HFFc6 (cell line): ENCODE results near the gene ZNF385D. TPM values are rescaled to one million over a fixed set of nuclear protein-coding genes. Genes with fewer than 3 reads are reported as not detected.

ENCODE experiments used
- DNase-seq: peaks from one replicate; pipeline ENCODE4 v3.0.0-alpha.2; 2018
- H3K27ac Mint-ChIP-seq: 2 replicates; pipeline ENCODE4 v1.8.0; 2020; ENCODE audit warnings: mild to moderate bottlenecking, mixed read lengths
- H3K27me3 Mint-ChIP-seq: 2 replicates; pipeline ENCODE4 v1.8.0; 2021; ENCODE audit warnings: mild to moderate bottlenecking, moderate library complexity, mixed read lengths; ENCODE audit not compliant: insufficient read depth
- H3K36me3 Mint-ChIP-seq: 2 replicates; pipeline ENCODE4 v1.8.0; 2021; ENCODE audit warnings: low read depth, mixed read lengths
- H3K4me1 Mint-ChIP-seq: 2 replicates; pipeline ENCODE4 v1.8.0; 2020; ENCODE audit warnings: low read depth, mixed read lengths
- H3K4me3 Mint-ChIP-seq: 2 replicates; pipeline ENCODE4 v1.8.0; 2020; ENCODE audit warnings: mild to moderate bottlenecking, moderate library complexity, mixed read lengths
- H3K9me3 Mint-ChIP-seq: 2 replicates; pipeline ENCODE4 v1.8.0; 2020; ENCODE audit warnings: mild to moderate bottlenecking, mixed read lengths
- CTCF ChIP-seq: fragments of 200-600 bp; sonication (generic); IDR thresholded peaks from 2 replicates; pipeline ENCODE4 v1.5.0; 2021; ENCODE audit warnings: antibody characterized with exemption, mild to moderate bottlenecking
- total RNA-seq, 6 experiments: library from RNA; stranded (reverse); fragmentation: NEBNext Ultra II Directional; extraction: Animal tissue kit (Norgen Biotek cat#: 25700); gene quantifications; 2 replicates in 1 of 6; 3 replicates in 5 of 6; pipeline ENCODE4 v1.2.3, GENCODE V29; 2021

ZNF385D gene
- total RNA-seq, 6 experiments from 2014 or later, result 3.0 to 4.8 (median 4.1) TPM

GRCh38 chr3:21446945-21447475 is 304.0 kb downstream of the ZNF385D start:
- Mint-ChIP-seq H3K9me3 (no peaks in the 10 kb centered on the region), H3K36me3 (peaks cover 8% of the 10 kb centered on the region), H3K4me1 (peaks cover 47% of the 10 kb centered on the region), H3K27ac (peak overlapping the region; percentile 89), H3K4me3 (peak overlapping the region; percentile 72), H3K27me3 (peaks cover 1% of the 10 kb centered on the region; the same call in 1 of the 2 replicates)
- no peak for TF ChIP-seq CTCF
- no peak for DNase-seq

- Mint-ChIP-seq H3K4me3 (peak overlapping the region; percentile 52), H3K9me3 (no peaks in the 10 kb centered on the region), H3K4me1 (peaks cover 47% of the 10 kb centered on the region), H3K36me3 (peaks cover 8% of the 10 kb centered on the region), H3K27ac (peak overlapping the region; percentile 71), H3K27me3 (peaks cover 1% of the 10 kb centered on the region; the same call in 1 of the 2 replicates)
- DNase-seq, result no peak
- no peak for TF ChIP-seq CTCF
These were observed 305.0 kb downstream of the ZNF385D start for GRCh38 chr3:21446027-21446426.

- Mint-ChIP-seq H3K4me3 (no peak overlapping the region), H3K4me1 (peaks cover 21% of the 10 kb centered on the region), H3K27me3 (no peaks in the 10 kb centered on the region), H3K9me3 (no peaks in the 10 kb centered on the region), H3K36me3 (peaks cover 4% of the 10 kb centered on the region; the same call in 1 of the 2 replicates), H3K27ac (no peak overlapping the region)
- no peak for TF ChIP-seq CTCF
- DNase-seq, result no peak
These were observed 309.2 kb downstream of the ZNF385D start for GRCh38 chr3:21441821-21442220.

DNA sequence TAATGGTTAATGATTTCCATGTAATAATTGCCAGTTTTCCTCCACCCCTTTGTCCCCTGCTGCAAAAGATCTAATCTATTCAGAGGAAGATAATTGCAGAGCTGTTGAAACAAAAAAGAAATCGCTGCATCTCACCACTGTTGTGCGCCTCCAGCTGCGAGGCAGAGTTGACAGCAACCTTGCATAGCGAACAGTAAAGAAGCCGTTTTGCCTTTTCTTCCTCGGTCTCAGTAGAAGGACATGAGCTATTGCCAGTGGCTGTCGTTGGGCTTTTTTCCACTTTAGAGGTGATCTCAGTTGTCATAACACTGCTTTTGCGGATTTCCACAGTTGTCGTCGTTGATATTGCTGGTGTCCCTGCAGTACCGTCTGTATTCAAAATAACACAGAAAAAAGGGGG is 314.2 kb downstream of the ZNF385D start:
- H3K4me3 Mint-ChIP-seq, result no peak overlapping the region
- TF ChIP-seq CTCF, result no peak
- DNase-seq, result no peak

DNA sequence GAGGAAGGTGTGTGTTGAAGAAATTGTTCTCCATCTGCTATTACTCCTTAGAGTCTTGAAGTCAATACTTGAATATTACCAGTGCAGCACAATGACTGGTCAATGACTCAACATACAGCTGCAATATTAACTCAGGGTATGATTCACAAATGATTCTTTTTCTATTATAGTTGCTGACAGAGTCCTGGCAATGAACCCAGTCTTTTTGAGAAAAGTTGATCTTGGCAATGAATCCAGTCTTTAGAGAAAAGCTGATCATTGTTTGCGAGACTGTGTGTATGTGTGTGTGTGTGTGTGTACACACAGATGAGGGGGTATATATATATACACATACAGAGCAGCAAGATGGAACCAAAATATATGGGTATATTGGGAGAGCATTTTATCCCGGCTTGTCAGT is 315.1 kb downstream of the ZNF385D start:
- H3K36me3 Mint-ChIP-seq, result peaks cover 9% of the 10 kb centered on the region; the same call in 1 of the 2 replicates

More for the DNA sequence above, 314.2 kb downstream of the ZNF385D start:
- no peaks in the 10 kb centered on the region for H3K27me3 Mint-ChIP-seq
- no peak overlapping the region for H3K27ac Mint-ChIP-seq
- H3K36me3 Mint-ChIP-seq, result peaks cover 9% of the 10 kb centered on the region; the same call in 1 of the 2 replicates
- H3K4me1 Mint-ChIP-seq, result peaks cover 38% of the 10 kb centered on the region
- H3K9me3 Mint-ChIP-seq, result no peaks in the 10 kb centered on the region

More for the DNA sequence above, 315.1 kb downstream of the ZNF385D start:
- peak; percentile 94 for DNase-seq
- Mint-ChIP-seq H3K27ac (peak overlapping the region; percentile 10), H3K9me3 (no peaks in the 10 kb centered on the region), H3K27me3 (no peaks in the 10 kb centered on the region), H3K4me3 (no peak overlapping the region; the same call in 1 of the 2 replicates), H3K4me1 (peaks cover 38% of the 10 kb centered on the region)
- TF ChIP-seq CTCF, result no peak
